GM23248 (cell line): ENCODE measurements around the gene MLLT10. TPM values are rescaled to one million over a fixed set of nuclear protein-coding genes. Genes with fewer than 3 reads are reported as not detected.

Experiments
- DNase-seq: peaks from one replicate; pipeline ENCODE4 v3.0.0-alpha.2; 2015
- H2AFZ ChIP-seq: fragments of 200-600 bp; sonication (generic); 2 replicates; pipeline ENCODE4 v1.6.1; 2016; ENCODE audit warnings: antibody characterized with exemption
- H3F3A ChIP-seq: fragments of 200-600 bp; sonication (generic); 2 replicates; pipeline ENCODE4 v1.6.1; 2016; ENCODE audit warnings: mild to moderate bottlenecking, antibody characterized with exemption, mixed run types; ENCODE audit not compliant: insufficient read depth
- H3K27ac ChIP-seq: fragments of 200-600 bp; sonication (generic); 2 replicates; pipeline ENCODE4 v1.5.1; 2016; ENCODE audit warnings: mild to moderate bottlenecking
- H3K27me3 ChIP-seq: fragments of 200-600 bp; sonication (generic); replicated peaks from 2 replicates; pipeline ENCODE4 v1.6.1; 2016; ENCODE audit warnings: mild to moderate bottlenecking; ENCODE audit not compliant: insufficient read depth
- H3K36me3 ChIP-seq: fragments of 200-600 bp; sonication (generic); 2 replicates; pipeline ENCODE4 v1.6.1; 2016; ENCODE audit warnings: low read depth, mild to moderate bottlenecking
- H3K4me1 ChIP-seq: fragments of 200-600 bp; sonication (generic); 2 replicates; pipeline ENCODE4 v1.6.1; 2016; ENCODE audit warnings: mild to moderate bottlenecking; ENCODE audit not compliant: insufficient read depth
- H3K4me2 ChIP-seq: fragments of 200-600 bp; sonication (generic); one replicate; pipeline ENCODE4 v1.6.1; 2016; ENCODE audit warnings: mild to moderate bottlenecking; ENCODE audit not compliant: unreplicated experiment
- H3K4me3 ChIP-seq: fragments of 200-600 bp; sonication (generic); 2 replicates; pipeline ENCODE4 v1.5.1; 2016; ENCODE audit warnings: mild to moderate bottlenecking
- H3K79me2 ChIP-seq: fragments of 200-600 bp; sonication (generic); 2 replicates; pipeline ENCODE4 v1.6.1; 2016; ENCODE audit warnings: mild to moderate bottlenecking; ENCODE audit not compliant: insufficient read depth
- H3K9ac ChIP-seq: fragments of 200-600 bp; sonication (generic); 2 replicates; pipeline ENCODE4 v1.6.1; 2016; ENCODE audit warnings: mild to moderate bottlenecking
- H3K9me2 ChIP-seq: fragments of 200-600 bp; sonication (generic); 2 replicates; pipeline ENCODE4 v1.6.1; 2016; ENCODE audit warnings: mixed run types, mild to moderate bottlenecking, moderate library complexity; ENCODE audit not compliant: insufficient read depth
- H3K9me3 ChIP-seq: fragments of 200-600 bp; sonication (generic); one replicate; pipeline ENCODE4 v1.6.1; 2017; ENCODE audit warnings: low read depth
- H4K20me1 ChIP-seq: fragments of 200-600 bp; sonication (generic); 2 replicates; pipeline ENCODE4 v1.6.0; 2016; ENCODE audit not compliant: insufficient read depth
- EZH2 ChIP-seq: fragments of 200-600 bp; sonication (generic); IDR thresholded peaks from 2 replicates; pipeline ENCODE4 v1.6.1; 2018; ENCODE audit warnings: antibody characterized with exemption, mild to moderate bottlenecking; ENCODE audit not compliant: insufficient read depth, poor library complexity, severe bottlenecking
- EZH2phosphoT487 ChIP-seq: fragments of 200-600 bp; sonication (generic); IDR thresholded peaks from 2 replicates; pipeline ENCODE4 v1.6.1; 2018; ENCODE audit warnings: antibody characterized with exemption, moderate library complexity, mild to moderate bottlenecking, low read depth; ENCODE audit not compliant: insufficient read depth
- WGBS, 2 experiments: methylation state at CpG; one replicate each; pipeline ENCODE4 v1.1.6; 2015 to 2017; ENCODE audit warnings: low lambda C conversion rate in 2 of 2, low coverage in 1 of 2; ENCODE audit errors: missing lambda C conversion rate in 2 of 2; 5-methylcytosine and 5-hydroxymethylcytosine counted together
- in situ Hi-C: fragments of 300-500 bp; cut with MboI; formaldehyde crosslinking; loops from 2 replicates; pipeline ENCODE4 v1.15.0; 2020
- polyA plus RNA-seq: library from polyadenylated mRNA; unstranded; fragments of >200 nt; fragmentation: Nextera tagmentation; extraction: Ambion mirVana; gene quantifications from 2 replicates; pipeline ENCODE4 v1.2.1, GENCODE V29; 2016
- total RNA-seq: library from RNA; depleted of rRNA; stranded (reverse); fragments of >200 nt; shearing (Covaris generic); gene quantifications from 2 replicates; pipeline ENCODE4 v1.2.3, GENCODE V29; 2014

The MLLT10 gene
- total and polyA plus RNA-seq, 2 experiments from 2014 or later: 8.9 to 19.8 TPM

GRCh38 chr10:21661935-21662334 is 127.9 kb downstream of the MLLT10 start:
- 94 to 97% methylated on average over 3 of the region's 3 CpGs for WGBS, 2 experiments
- H3K4me1 ChIP-seq: no peaks in the 10 kb centered on the region
- no peaks in the 10 kb centered on the region for H3K9me3 ChIP-seq
- no peaks in the 10 kb centered on the region for H3K27me3 ChIP-seq
- in situ Hi-C loops: no loop called here
- H3K9me2 ChIP-seq: no peaks in the 10 kb centered on the region
- no peak for DNase-seq
- H3F3A ChIP-seq: no peaks in the 10 kb centered on the region
- H4K20me1 ChIP-seq: no peaks in the 10 kb centered on the region
- no peak overlapping the region for H3K27ac ChIP-seq
- H3K4me2 ChIP-seq: no peak overlapping the region
- TF ChIP-seq EZH2phosphoT487 (no peak), EZH2 (no peak)
- no peaks in the 10 kb centered on the region; the same call in 1 of the 2 replicates for H3K36me3 ChIP-seq
- H2AFZ ChIP-seq: no peak overlapping the region
- no peak overlapping the region for H3K4me3 ChIP-seq
- H3K9ac ChIP-seq: no peak overlapping the region
- peaks cover 100% of the 10 kb centered on the region for H3K79me2 ChIP-seq

GRCh38 chr10:21662635-21663034 is 128.6 kb downstream of the MLLT10 start:
- Histone ChIP-seq H2AFZ (no peak overlapping the region), H3K4me1 (no peaks in the 10 kb centered on the region), H3F3A (no peaks in the 10 kb centered on the region), H3K9me2 (no peaks in the 10 kb centered on the region), H3K79me2 (peaks cover 100% of the 10 kb centered on the region), H3K4me2 (no peak overlapping the region), H3K36me3 (no peaks in the 10 kb centered on the region; the same call in 1 of the 2 replicates), H3K27me3 (no peaks in the 10 kb centered on the region), H3K27ac (no peak overlapping the region), H4K20me1 (no peaks in the 10 kb centered on the region), H3K9ac (no peak overlapping the region), H3K9me3 (no peaks in the 10 kb centered on the region), H3K4me3 (no peak overlapping the region)
- 98 to 99% methylated on average over 2 of the region's 2 CpGs for WGBS, 2 experiments
- TF ChIP-seq EZH2: no peak
- TF ChIP-seq EZH2phosphoT487: no peak
- in situ Hi-C loops: no loop called here
- DNase-seq: no peak

- Histone ChIP-seq H3K36me3 (peaks cover 2% of the 10 kb centered on the region; the same call in 1 of the 2 replicates), H3K4me3 (no peak overlapping the region), H3K79me2 (peaks cover 99% of the 10 kb centered on the region), H3K4me1 (peaks cover 20% of the 10 kb centered on the region), H3K4me2 (peak overlapping the region; percentile 32), H3K27ac (peak overlapping the region; percentile 13), H3K27me3 (no peaks in the 10 kb centered on the region), H3F3A (0 out of 2 replicates have a peak, but pooled peaks cover 5% of the 10 kb centered on the region), H2AFZ (no peak overlapping the region), H3K9me2 (no peaks in the 10 kb centered on the region), H3K9ac (no peak overlapping the region), H3K9me3 (no peaks in the 10 kb centered on the region), H4K20me1 (no peaks in the 10 kb centered on the region)
- TF ChIP-seq EZH2phosphoT487 (no peak), EZH2 (no peak)
- in situ Hi-C loops: no loop called here
- DNase-seq: no peak
- WGBS, 2 experiments: 10 to 14% methylated on average over 1 of the region's 1 CpG
These were observed 134.8 kb downstream of the MLLT10 start for GRCh38 chr10:21668831-21669230.

- TF ChIP-seq EZH2 (no peak), EZH2phosphoT487 (no peak)
- Histone ChIP-seq H3K27ac (no peak overlapping the region), H2AFZ (no peak overlapping the region), H3K9me2 (no peaks in the 10 kb centered on the region), H4K20me1 (no peaks in the 10 kb centered on the region), H3K79me2 (peaks cover 97% of the 10 kb centered on the region), H3K9me3 (no peaks in the 10 kb centered on the region), H3F3A (0 out of 2 replicates have a peak, but pooled peaks cover 9% of the 10 kb centered on the region), H3K36me3 (peaks cover 11% of the 10 kb centered on the region), H3K4me2 (no peak overlapping the region), H3K4me1 (peaks cover 20% of the 10 kb centered on the region), H3K4me3 (no peak overlapping the region), H3K9ac (no peak overlapping the region), H3K27me3 (no peaks in the 10 kb centered on the region)
- 55 to 59% methylated on average over 2 of the region's 2 CpGs for WGBS, 2 experiments
- no peak for DNase-seq
- in situ Hi-C loops: no loop called here
These were observed 136.4 kb downstream of the MLLT10 start for GRCh38 chr10:21670391-21670790.

GRCh38 chr10:21673668-21674067 is 139.6 kb downstream of the MLLT10 start:
- Histone ChIP-seq H4K20me1 (no peaks in the 10 kb centered on the region), H3F3A (0 out of 2 replicates have a peak, but pooled peaks cover 9% of the 10 kb centered on the region), H3K79me2 (peaks cover 95% of the 10 kb centered on the region), H3K27me3 (no peaks in the 10 kb centered on the region), H3K27ac (no peak overlapping the region), H3K9me3 (no peaks in the 10 kb centered on the region), H3K9ac (no peak overlapping the region), H3K4me2 (no peak overlapping the region), H3K9me2 (no peaks in the 10 kb centered on the region), H3K4me1 (peaks cover 10% of the 10 kb centered on the region), H3K36me3 (peaks cover 11% of the 10 kb centered on the region), H2AFZ (no peak overlapping the region), H3K4me3 (no peak overlapping the region)
- WGBS, 2 experiments: 79 to 80% methylated on average over 2 of the region's 2 CpGs
- no peak for DNase-seq
- TF ChIP-seq EZH2phosphoT487 (no peak), EZH2 (no peak)
- in situ Hi-C loops: no loop called here
